GM12891 (cell line): ENCODE results near the gene FAM234B.

ENCODE experiments used
- POLR2A ChIP-seq: IDR thresholded peaks from 2 replicates; pipeline ENCODE4 v1.6.1; 2011; ENCODE audit warnings: low read depth, low read length, control low read depth
- POLR2AphosphoS5 ChIP-seq: IDR thresholded peaks from 2 replicates; pipeline ENCODE4 v1.6.1; 2011; ENCODE audit warnings: low read depth, low read length, control low read depth
- POU2F2 ChIP-seq: IDR thresholded peaks from 2 replicates; pipeline ENCODE4 v1.6.1; 2011; ENCODE audit warnings: low read depth, mild to moderate bottlenecking, control low read depth, low read length, moderate library complexity
- TAF1 ChIP-seq: IDR thresholded peaks from 2 replicates; pipeline ENCODE4 v1.6.1; 2011; ENCODE audit warnings: low read depth, low read length, control low read depth

DNA sequence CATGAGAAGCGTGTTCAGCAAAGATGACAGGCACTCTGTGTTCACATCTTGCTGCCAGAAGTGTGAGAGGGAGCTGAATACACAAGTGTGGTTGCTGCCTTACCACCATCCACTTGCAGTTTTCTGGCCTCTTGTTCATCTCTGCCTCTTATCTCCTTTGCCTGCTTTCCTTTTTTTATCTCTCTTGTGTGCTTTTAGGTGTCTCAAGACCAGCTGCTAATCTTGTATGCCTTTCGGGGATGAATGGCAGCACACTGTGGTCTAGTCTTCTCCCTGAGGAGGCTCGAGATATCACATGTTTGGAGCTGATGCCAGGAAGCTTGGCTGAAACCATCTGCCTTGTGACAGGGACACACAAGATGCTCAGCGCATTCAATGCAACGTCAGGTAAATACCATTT, 17.2 kb downstream of the FAM234B start:
- TF ChIP-seq TAF1 (no peak), POLR2A (no peak), POLR2AphosphoS5 (no peak), POU2F2 (no peak)
